ENCODE measurements around the gene CHURC1. TPM values are rescaled to one million over a fixed set of nuclear protein-coding genes. Genes with fewer than 3 reads are reported as not detected.

Gene CHURC1
- total and polyA plus RNA-seq, 4 donors = 18.8 to 174 (median 34.6) TPM

GRCh38 chr14:64979336-64980074 lies 65.2 kb downstream of the CHURC1 start:
- H3K27ac ChIP-seq (ENCODE audit: low read depth in 1 of 2, low read length in 2 of 2) = no peak overlapping the region
- peaks cover 0 to 8% (median 4%) of the 10 kb centered on the region in 4 donors for H3K4me1 ChIP-seq (ENCODE audit: control insufficient read depth in 4 of 4, insufficient read depth in 4 of 4, low read length in 3 of 4)

More at GRCh38 chr14:64979336-64980074, 65.2 kb downstream of the CHURC1 start:
- 75% methylated on average over 5 of the region's 5 CpGs for WGBS
- Histone ChIP-seq H3K9ac (ENCODE audit: low read depth in 1 of 2, low read length in 2 of 2) (no peak overlapping the region), H3K36me3 (ENCODE audit: control insufficient read depth in 4 of 4, insufficient read depth in 3 of 4, low read depth in 1 of 4, low read length in 3 of 4) (no peaks in the 10 kb centered on the region), H3K9me3 (ENCODE audit: control insufficient read depth in 4 of 4, low read length in 3 of 4) (no peaks in the 10 kb centered on the region), H3K27me3 (ENCODE audit: control insufficient read depth in 4 of 4, insufficient read depth in 4 of 4, low read length in 3 of 4) (no peaks in the 10 kb centered on the region), H3K4me3 (ENCODE audit: low read depth in 1 of 3, low read length in 3 of 3) (no peak overlapping the region)
- no peak for DNase-seq (ENCODE audit: low spot score)
- TF ChIP-seq TAF1 (conservative IDR thresholded peaks at IDR 0.05) (no peak), CTCF (IDR thresholded peaks at IDR 0.05; ENCODE audit: low read depth, low read length, missing input control) (no peak), HNF4A (conservative IDR thresholded peaks at IDR 0.05) (no peak), FOXA2 (IDR thresholded peaks at IDR 0.05) (no peak), ATF3 (IDR thresholded peaks at IDR 0.05) (no peak), SP1 (IDR thresholded peaks at IDR 0.05) (no peak), YY1 (IDR thresholded peaks at IDR 0.05) (no peak), NR2F2 (IDR thresholded peaks at IDR 0.05) (no peak), FOXA1 (IDR thresholded peaks at IDR 0.05) (no peak), REST (IDR thresholded peaks at IDR 0.05) (no peak), HNF4G (IDR thresholded peaks at IDR 0.05) (no peak)
